Vagina (tissue), 2 donors: Measurements from ENCODE around the gene ENPP6.

ENCODE experiments used
- CTCF ChIP-seq, 3 experiments: fragments of 450-650 bp in 2 of 3; fragments of 200-600 bp in 1 of 3; sonication (generic) in 1 of 3; IDR thresholded peaks; one replicate each; pipeline ENCODE4 v1.5.1; 2017 to 2019; ENCODE audit warnings: antibody characterized with exemption in 3 of 3, mild to moderate bottlenecking in 2 of 3, moderate library complexity in 2 of 3
- POLR2AphosphoS5 ChIP-seq, 2 donors: sonication (generic); formaldehyde crosslinking; IDR thresholded peaks; one replicate each; pipeline ENCODE4 v1.9.0; 2017; ENCODE audit warnings: antibody characterized with exemption in 2 of 2, mild to moderate bottlenecking in 2 of 2, low read depth in 1 of 2; ENCODE audit not compliant: insufficient read depth in 1 of 2

GRCh38 chr4:184147858-184148737 lies 69.6 kb downstream of the ENPP6 start:
- no peak for TF ChIP-seq POLR2AphosphoS5 (IDR thresholded peaks at IDR 0.05; ENCODE audit: insufficient read depth in 1 of 2, low read depth in 1 of 2)
- TF ChIP-seq CTCF (IDR thresholded peaks at IDR 0.05), result no peak
